HepG2 (cell line): Measurements from ENCODE around the gene PEX11G. TPM values are rescaled to one million over a fixed set of nuclear protein-coding genes. Genes with fewer than 3 reads are reported as not detected.

Experiments used
- ADNP ChIP-seq: sonication (generic); formaldehyde crosslinking; IDR thresholded peaks from 2 replicates; pipeline ENCODE4 v1.4.0; 2020; ENCODE audit warnings: missing genetic modification reagents
- CREM ChIP-seq, 2 experiments: sonication (generic) in 1 of 2; formaldehyde crosslinking in 1 of 2; IDR thresholded peaks; 2 replicates each; pipeline versions ENCODE4 v1.4.0 to v1.6.1; 2016 to 2020; ENCODE audit warnings: antibody characterized with exemption in 1 of 2, mild to moderate bottlenecking in 1 of 2, missing genetic modification reagents in 1 of 2
- ERF ChIP-seq: IDR thresholded peaks from 2 replicates; pipeline ENCODE4 v1.6.1; 2018; ENCODE audit warnings: missing biosample characterization, missing genetic modification reagents
- MYC ChIP-seq: sonication (generic); formaldehyde crosslinking; IDR thresholded peaks from 2 replicates; pipeline ENCODE4 v1.9.0; 2021; ENCODE audit warnings: missing genetic modification reagents, borderline replicate concordance
- PHF8 ChIP-seq: sonication (generic); formaldehyde crosslinking; IDR thresholded peaks from 2 replicates; pipeline ENCODE4 v1.5.0; 2020; ENCODE audit warnings: missing genetic modification reagents
- PPARG ChIP-seq: conservative IDR thresholded peaks from 2 replicates; pipeline ENCODE4 v1.6.1; 2016; ENCODE audit warnings: missing biosample characterization, missing genetic modification reagents
- RFX1 ChIP-seq: fragments of 450-650 bp; IDR thresholded peaks from 2 replicates; pipeline ENCODE4 v1.6.1; 2017
- RFX3 ChIP-seq: IDR thresholded peaks from 2 replicates; pipeline ENCODE4 v1.6.1; 2016; ENCODE audit warnings: missing biosample characterization, missing genetic modification reagents
- SIX4 ChIP-seq: sonication (generic); formaldehyde crosslinking; IDR thresholded peaks from 2 replicates; pipeline ENCODE4 v1.4.0; 2020; ENCODE audit warnings: missing genetic modification reagents
- SMAD3 ChIP-seq: sonication (generic); formaldehyde crosslinking; IDR thresholded peaks from 2 replicates; pipeline ENCODE4 v1.4.0; 2020; ENCODE audit warnings: missing genetic modification reagents
- SMYD3 ChIP-seq: sonication (generic); formaldehyde crosslinking; IDR thresholded peaks from 2 replicates; pipeline ENCODE4 v1.8.1; 2023; ENCODE audit warnings: mild to moderate bottlenecking, missing genetic modification reagents
- SRY ChIP-seq: sonication (generic); formaldehyde crosslinking; IDR thresholded peaks from 2 replicates; pipeline ENCODE4 v1.8.0; 2022; ENCODE audit warnings: mild to moderate bottlenecking, missing genetic modification reagents
- TBX2 ChIP-seq: sonication (generic); formaldehyde crosslinking; IDR thresholded peaks from 2 replicates; pipeline ENCODE4 v1.5.0; 2020; ENCODE audit warnings: missing genetic modification reagents, mild to moderate bottlenecking, borderline replicate concordance
- THYN1 ChIP-seq: sonication (generic); formaldehyde crosslinking; IDR thresholded peaks from 2 replicates; pipeline ENCODE4 v1.8.1; 2023; ENCODE audit warnings: low read depth, mild to moderate bottlenecking, moderate library complexity, missing genetic modification reagents, borderline replicate concordance
- ZHX2 ChIP-seq, 2 experiments: sonication (generic) in 1 of 2; formaldehyde crosslinking in 1 of 2; IDR thresholded peaks; 2 replicates each; pipeline versions ENCODE4 v1.6.1 to v1.9.0; 2014 to 2022; ENCODE audit warnings: antibody characterized with exemption in 1 of 2, borderline replicate concordance in 1 of 2, inconsistent platforms in 1 of 2, low read depth in 1 of 2, missing genetic modification reagents in 1 of 2
- ZNF234 ChIP-seq: sonication (generic); formaldehyde crosslinking; conservative IDR thresholded peaks from 2 replicates; pipeline ENCODE4 v1.5.1; 2020; ENCODE audit warnings: mild to moderate bottlenecking, missing genetic modification reagents
- ZNF567 ChIP-seq: sonication (generic); formaldehyde crosslinking; IDR thresholded peaks from 2 replicates; pipeline ENCODE4 v1.8.1; 2023; ENCODE audit warnings: mild to moderate bottlenecking, missing genetic modification reagents, borderline replicate concordance
- ZNF577 ChIP-seq: sonication (generic); formaldehyde crosslinking; IDR thresholded peaks from 2 replicates; pipeline ENCODE4 v1.4.0; 2020; ENCODE audit warnings: mild to moderate bottlenecking, low read depth, missing genetic modification reagents, borderline replicate concordance
- ZNF816 ChIP-seq: sonication (generic); formaldehyde crosslinking; IDR thresholded peaks from 2 replicates; pipeline ENCODE4 v1.8.0; 2022; ENCODE audit warnings: missing genetic modification reagents, mild to moderate bottlenecking, borderline replicate concordance
- ZNF839 ChIP-seq: sonication (generic); formaldehyde crosslinking; IDR thresholded peaks from 2 replicates; pipeline ENCODE4 v1.4.0; 2020; ENCODE audit warnings: missing genetic modification reagents, mild to moderate bottlenecking, borderline replicate concordance
- ZSCAN12 ChIP-seq: sonication (generic); formaldehyde crosslinking; IDR thresholded peaks from 2 replicates; pipeline ENCODE4 v1.9.0; 2021; ENCODE audit warnings: mild to moderate bottlenecking, missing genetic modification reagents
- polyA plus RNA-seq, 8 experiments: library from polyadenylated mRNA; depleted of rRNA in 3 of 8; stranded (reverse) in 7 of 8; unstranded in 1 of 8; fragments of >200 nt; fragmentation: Illumina TruSeq in 4 of 8; extraction: Trizol in 4 of 8; gene quantifications; 2 replicates each; pipeline versions ENCODE4 v1.2.1 to v1.2.3, GENCODE V29; 2011 to 2016; ENCODE audit warnings: low read depth in 4 of 8, missing spikeins in 1 of 8, mixed read lengths in 1 of 8; ENCODE audit not compliant: insufficient read depth in 1 of 8
- total RNA-seq, 5 experiments: library from RNA; depleted of rRNA; stranded (reverse); fragments of >200 nt; fragmentation: Illumina TruSeq; extraction: Trizol; gene quantifications; 2 replicates each; pipeline ENCODE4 v1.2.3, GENCODE V29; 2016; ENCODE audit warnings: low read depth in 1 of 5
- TF ChIP-seq, protein P1 (sequence below): sonication (generic); formaldehyde crosslinking; IDR thresholded peaks from 2 replicates; pipeline ENCODE4 v1.4.0; 2020; ENCODE audit warnings: mild to moderate bottlenecking, low read depth, missing genetic modification reagents

The PEX11G gene
- total and polyA plus RNA-seq, 2 of the 13 experiments (the other 11 are each of a cell fraction or from before 2014, with no cell fraction given), result not detected

GRCh38 chr19:7522072-7522922 lies 33.5 kb upstream of the PEX11G start, which contains the start of gene MCOLN1 (continued):
- TF ChIP-seq CREM (IDR thresholded peaks at IDR 0.05), result peak; percentile 37
- no peak for TF ChIP-seq CREM (CRISPR knock-in tag; IDR thresholded peaks at IDR 0.05)
- no peak for TF ChIP-seq ZNF567 (CRISPR knock-in tag)
- peak; percentile 52; the same call in 1 of the 2 replicates for TF ChIP-seq SRY (CRISPR knock-in tag)
- no peak for TF ChIP-seq ZNF234 (CRISPR knock-in tag)
- TF ChIP-seq PHF8 (CRISPR knock-in tag), result peak; percentile 56
- peak; percentile 91; the same call in 1 of the 2 replicates for TF ChIP-seq ERF (CRISPR knock-in tag)
- TF ChIP-seq, protein P1, sequence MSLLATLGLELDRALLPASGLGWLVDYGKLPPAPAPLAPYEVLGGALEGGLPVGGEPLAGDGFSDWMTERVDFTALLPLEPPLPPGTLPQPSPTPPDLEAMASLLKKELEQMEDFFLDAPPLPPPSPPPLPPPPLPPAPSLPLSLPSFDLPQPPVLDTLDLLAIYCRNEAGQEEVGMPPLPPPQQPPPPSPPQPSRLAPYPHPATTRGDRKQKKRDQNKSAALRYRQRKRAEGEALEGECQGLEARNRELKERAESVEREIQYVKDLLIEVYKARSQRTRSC (CRISPR knock-in tag), result no peak
- peak; percentile 17; the same call in 1 of the 2 replicates for TF ChIP-seq ZNF839 (CRISPR knock-in tag)
- peak; percentile 52; the same call in 1 of the 2 replicates for TF ChIP-seq PPARG (CRISPR knock-in tag)
- no peak for TF ChIP-seq ZNF577
- TF ChIP-seq THYN1 (CRISPR knock-in tag), result no peak
- TF ChIP-seq TBX2 (CRISPR knock-in tag), result peak; percentile 62; the same call in 1 of the 2 replicates
- TF ChIP-seq RFX3 (CRISPR knock-in tag), result no peak
- peak; percentile 79 for TF ChIP-seq ZHX2 (IDR thresholded peaks at IDR 0.05; ENCODE audit: low read depth)
- TF ChIP-seq ZHX2 (CRISPR knock-in tag; IDR thresholded peaks at IDR 0.05; ENCODE audit: borderline replicate concordance), result no peak
- peak; percentile 88 for TF ChIP-seq MYC
- TF ChIP-seq ZSCAN12 (CRISPR knock-in tag), result 0 out of 2 replicates have a peak, but pooled peaks have one; percentile 27
- TF ChIP-seq SMAD3 (CRISPR knock-in tag), result peak; percentile 64; the same call in 1 of the 2 replicates
- no peak for TF ChIP-seq RFX1
- no peak for TF ChIP-seq SMYD3 (CRISPR knock-in tag)
- no peak for TF ChIP-seq ADNP (CRISPR knock-in tag)
- peak; percentile 42; the same call in 1 of the 2 replicates for TF ChIP-seq ZNF816
- no peak for TF ChIP-seq SIX4
